MCF 10A (cell line): Measurements from ENCODE around the gene ACTN4. TPM values are rescaled to one million over a fixed set of nuclear protein-coding genes. Genes with fewer than 3 reads are reported as not detected.

Source experiments
- BruUV-seq: library from RNA; stranded (reverse); fragments of 400-500 nt; replicated peaks from 2 replicates; lab custom pipeline; 2021; lab: Mats Ljungman, UMichigan
- CTCF ChIA-PET: fragments of 300-600 bp; sonication (Branson Sonifier 250); formaldehyde crosslinking; extraction: SDS; loops from one replicate; lab custom pipeline; 2021; ENCODE audit warnings: antibody characterized with exemption, inconsistent platforms; lab: Yijun Ruan, JAX
- POLR2A ChIA-PET: fragments of 300-600, 350-650 bp; sonication (Branson Sonifier 250); formaldehyde crosslinking; extraction: SDS; loops from one replicate; lab custom pipeline; 2020; ENCODE audit warnings: antibody characterized with exemption, inconsistent platforms; lab: Yijun Ruan, JAX
- DNase-seq: peaks from one replicate; pipeline ENCODE4 v3.0.0-alpha.2; 2018; ENCODE audit not compliant: unreplicated experiment
- H3K27ac Mint-ChIP-seq: one replicate; pipeline ENCODE4 v1.8.0; 2022; ENCODE audit warnings: mild to moderate bottlenecking, low read depth, mixed read lengths; ENCODE audit not compliant: unreplicated experiment
- H3K27me3 Mint-ChIP-seq: one replicate; pipeline ENCODE4 v1.8.0; 2022; ENCODE audit warnings: mixed read lengths; ENCODE audit not compliant: insufficient read depth, unreplicated experiment
- H3K36me3 Mint-ChIP-seq: one replicate; pipeline ENCODE4 v1.8.0; 2022; ENCODE audit warnings: mild to moderate bottlenecking, moderate library complexity, mixed read lengths; ENCODE audit not compliant: insufficient read depth, unreplicated experiment
- H3K4me1 Mint-ChIP-seq: one replicate; pipeline ENCODE4 v1.8.0; 2022; ENCODE audit warnings: mixed read lengths; ENCODE audit not compliant: insufficient read depth, unreplicated experiment
- H3K4me3 Mint-ChIP-seq: one replicate; pipeline ENCODE4 v1.8.0; 2022; ENCODE audit warnings: mild to moderate bottlenecking, moderate library complexity, mixed read lengths; ENCODE audit not compliant: unreplicated experiment
- H3K9me3 Mint-ChIP-seq: one replicate; pipeline ENCODE4 v1.8.0; 2022; ENCODE audit warnings: mixed read lengths; ENCODE audit not compliant: unreplicated experiment
- intact Hi-C: fragments of 100-400 bp; cut with micrococcal nuclease; formaldehyde crosslinking; loops from 2 replicates; pipeline ENCODE4 v1.14.1; 2022
- total RNA-seq: library from RNA; stranded (reverse); gene quantifications from 2 replicates; pipeline ENCODE4 v1.2.3, GENCODE V29; 2022
- TF ChIP-seq, protein P1 (sequence below): fragments of 200-600 bp; IDR thresholded peaks from one replicate; pipeline ENCODE4 v1.8.0; 2022; ENCODE audit warnings: antibody characterized with exemption, mild to moderate bottlenecking; ENCODE audit not compliant: unreplicated experiment

The ACTN4 gene
- total RNA-seq, 1 experiment from 2014 or later, result 300 TPM

- Mint-ChIP-seq H3K4me1 (peaks cover 6% of the 10 kb centered on the region), H3K36me3 (peaks cover 20% of the 10 kb centered on the region), H3K27me3 (no peaks in the 10 kb centered on the region), H3K4me3 (no peak overlapping the region), H3K27ac (no peak overlapping the region), H3K9me3 (no peaks in the 10 kb centered on the region)
- no TSS peak for BruUV-seq
- TF ChIP-seq, protein P1, sequence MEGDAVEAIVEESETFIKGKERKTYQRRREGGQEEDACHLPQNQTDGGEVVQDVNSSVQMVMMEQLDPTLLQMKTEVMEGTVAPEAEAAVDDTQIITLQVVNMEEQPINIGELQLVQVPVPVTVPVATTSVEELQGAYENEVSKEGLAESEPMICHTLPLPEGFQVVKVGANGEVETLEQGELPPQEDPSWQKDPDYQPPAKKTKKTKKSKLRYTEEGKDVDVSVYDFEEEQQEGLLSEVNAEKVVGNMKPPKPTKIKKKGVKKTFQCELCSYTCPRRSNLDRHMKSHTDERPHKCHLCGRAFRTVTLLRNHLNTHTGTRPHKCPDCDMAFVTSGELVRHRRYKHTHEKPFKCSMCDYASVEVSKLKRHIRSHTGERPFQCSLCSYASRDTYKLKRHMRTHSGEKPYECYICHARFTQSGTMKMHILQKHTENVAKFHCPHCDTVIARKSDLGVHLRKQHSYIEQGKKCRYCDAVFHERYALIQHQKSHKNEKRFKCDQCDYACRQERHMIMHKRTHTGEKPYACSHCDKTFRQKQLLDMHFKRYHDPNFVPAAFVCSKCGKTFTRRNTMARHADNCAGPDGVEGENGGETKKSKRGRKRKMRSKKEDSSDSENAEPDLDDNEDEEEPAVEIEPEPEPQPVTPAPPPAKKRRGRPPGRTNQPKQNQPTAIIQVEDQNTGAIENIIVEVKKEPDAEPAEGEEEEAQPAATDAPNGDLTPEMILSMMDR, result no peak
- intact Hi-C loops, result no loop called here
- DNase-seq, result no peak
- ChIA-PET POLR2A (interaction anchor here (0.9 to 1.0 kb wide), 2 partner anchors 87 to 205 kb away, joined by 3 to 4 read pairs; no protein-coding TSS in a partner anchor), CTCF (interaction anchor here (0.6 to 1.6 kb wide), 3 partner anchors 9 to 100 kb away, joined by 3 to 10 read pairs (median 8); no protein-coding TSS in a partner anchor)
These were observed 2.7 kb upstream of the ACTN4 start for GRCh38 chr19:38644719-38645118.

- Mint-ChIP-seq H3K36me3 (peaks cover 18% of the 10 kb centered on the region), H3K27ac (peak overlapping the region; percentile 86), H3K9me3 (no peaks in the 10 kb centered on the region), H3K4me3 (peak overlapping the region; percentile 84), H3K27me3 (no peaks in the 10 kb centered on the region), H3K4me1 (peaks cover 21% of the 10 kb centered on the region)
- TF ChIP-seq, protein P1, result no peak
- ChIA-PET CTCF (interaction anchor here (0.5 to 1.5 kb wide), 6 partner anchors 21 to 170 kb away, joined by 3 to 11 read pairs (median 3); no protein-coding TSS in a partner anchor), POLR2A (interaction anchor here (0.7 to 19.4 kb wide), 23 partner anchors 11 to 788 kb away, joined by 3 to 521 read pairs (median 10); partner anchors contain the start of genes CAPN12, ECH1, EIF3K and MAP4K1)
- no TSS peak for BruUV-seq
- peak; percentile 19 for DNase-seq
- intact Hi-C loops, result loop anchor here (2.0 kb wide), 1 partner anchor 71 kb away; no protein-coding TSS in a partner anchor
These were observed 718 bp downstream of the ACTN4 start for GRCh38 chr19:38647966-38648768.

DNA sequence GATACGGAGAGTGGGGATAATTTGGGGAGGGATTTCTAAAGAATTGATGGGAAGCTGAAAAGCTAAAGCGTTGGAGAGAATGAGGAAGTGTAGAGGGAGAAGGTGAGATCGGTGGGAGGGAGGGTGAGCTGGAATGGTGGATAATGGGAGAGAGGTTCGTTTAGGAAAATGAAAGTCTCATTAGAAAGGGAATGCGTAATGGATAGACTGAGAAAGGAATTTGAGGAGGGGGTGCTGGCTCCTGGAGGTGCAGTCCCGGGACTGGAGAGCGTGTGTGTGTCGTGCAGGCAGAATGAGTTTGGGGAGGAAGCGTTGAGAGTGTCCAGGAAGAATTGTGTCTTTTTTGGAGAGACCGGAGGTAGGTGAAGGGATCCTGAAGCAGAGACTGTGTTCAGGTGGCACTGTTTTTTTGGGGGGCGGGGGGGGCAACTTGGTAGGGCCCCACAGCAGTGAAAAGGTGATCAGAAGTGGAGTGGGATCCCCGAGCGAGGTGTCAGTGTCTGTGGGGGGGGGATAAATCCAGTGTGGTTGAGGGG lies 1.4 kb downstream of the ACTN4 start:
- H3K4me1 Mint-ChIP-seq, result peaks cover 27% of the 10 kb centered on the region
- peak overlapping the region; percentile 84 for H3K4me3 Mint-ChIP-seq
- H3K27ac Mint-ChIP-seq, result peak overlapping the region; percentile 86
- CTCF ChIA-PET, result interaction anchor here (0.5 to 1.5 kb wide), 5 partner anchors 20 to 169 kb away, joined by 3 to 11 read pairs (median 3); no protein-coding TSS in a partner anchor
- no peaks in the 10 kb centered on the region for H3K27me3 Mint-ChIP-seq
- TF ChIP-seq, protein P1, result no peak
- peak; percentile 25 for DNase-seq
- BruUV-seq, result no TSS peak
- H3K36me3 Mint-ChIP-seq, result peaks cover 22% of the 10 kb centered on the region
- H3K9me3 Mint-ChIP-seq, result no peaks in the 10 kb centered on the region
- intact Hi-C loops, result loop anchor here (2.0 kb wide), 1 partner anchor 70 kb away; no protein-coding TSS in a partner anchor
- POLR2A ChIA-PET, result interaction anchor here (0.7 to 19.4 kb wide), 23 partner anchors 11 to 787 kb away, joined by 3 to 521 read pairs (median 12); partner anchors contain the start of genes CAPN12, ECH1, EIF3K and MAP4K1
